ENCODE data around the gene CD81.

CD81 gene

DNA sequence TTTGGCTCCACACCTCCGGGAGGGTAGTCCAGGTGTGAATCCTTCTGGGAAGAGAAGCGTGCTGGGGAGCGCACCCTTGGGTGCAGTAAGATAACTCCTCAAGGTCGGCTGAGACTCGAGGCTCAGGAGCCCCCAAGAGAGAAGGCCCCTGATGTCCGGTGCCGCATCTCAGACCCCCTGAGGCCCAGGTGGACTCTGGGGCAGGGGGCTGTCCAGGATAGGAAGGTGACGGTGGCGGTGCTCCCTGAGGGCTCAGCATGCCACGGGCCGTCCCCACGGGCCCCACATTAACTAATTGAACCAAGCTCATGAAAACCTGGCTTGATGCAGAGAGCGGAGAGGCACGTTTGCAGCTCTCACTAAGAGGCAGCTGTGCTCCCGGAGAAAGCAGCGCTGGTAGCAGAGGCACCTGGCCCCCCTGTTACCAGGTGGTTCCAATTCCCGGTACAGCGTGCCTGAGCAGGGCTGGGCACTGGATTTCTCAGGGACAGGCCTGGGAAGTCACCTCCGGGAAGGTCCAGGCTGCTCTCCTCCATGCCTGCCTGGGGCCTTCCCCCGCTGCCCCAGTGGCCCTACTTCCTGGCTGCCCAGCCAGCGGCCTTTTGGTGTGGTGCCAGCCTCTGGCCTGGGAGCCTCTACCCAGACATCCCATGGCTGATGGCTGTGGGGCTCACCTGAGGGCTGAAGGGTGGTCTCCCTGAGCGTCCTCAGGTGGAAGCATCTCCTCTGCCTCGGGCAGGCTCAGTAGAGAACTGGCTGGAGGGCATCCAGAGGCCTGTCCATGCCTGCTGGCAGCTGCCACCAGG, 68.8 kb downstream of the CD81 start:
- no peaks in the 10 kb centered on the region for H3K36me3 ChIP-seq (ENCODE audit: control insufficient read depth in 4 of 4, insufficient read depth in 4 of 4, low read length in 3 of 4)
- H3K4me3 ChIP-seq (ENCODE audit: control insufficient read depth in 1 of 7, extremely low read depth in 1 of 7, insufficient read depth in 4 of 7, low read depth in 2 of 7, low read length in 6 of 7): peak overlapping the region in 3 of 7 experiments; percentile 52 to 63 (median 63)
- H3K27me3 ChIP-seq (replicated peaks in 2 of 5; ENCODE audit: control insufficient read depth in 4 of 5, insufficient read depth in 5 of 5, low read length in 4 of 5): peaks cover 0 to 34% (median 6%) of the 10 kb centered on the region in 5 experiments
- ChIA-PET POLR2A (no interaction called here), CTCF (interaction anchor here (1.0 to 1.4 kb wide), 2 partner anchors 25 to 52 kb away, joined by 3 to 5 read pairs; no protein-coding TSS in a partner anchor)
- WGBS (ENCODE audit: insufficient coverage): 83% methylated on average over 22 of the region's 23 CpGs
- no peak for DNase-seq
- H3K9me3 ChIP-seq (ENCODE audit: control extremely low read depth in 1 of 5, control insufficient read depth in 4 of 5, insufficient read depth in 2 of 5, low read depth in 1 of 5, low read length in 4 of 5): peaks cover 0 to 5% (median 0%) of the 10 kb centered on the region in 5 experiments
- no peak overlapping the region for H3K27ac ChIP-seq (ENCODE audit: insufficient read depth in 1 of 2, low read depth in 1 of 2, low read length in 2 of 2, poor library complexity in 1 of 2, severe bottlenecking in 2 of 2)
- H3K4me1 ChIP-seq (ENCODE audit: control extremely low read depth in 1 of 4, control insufficient read depth in 4 of 4, insufficient read depth in 4 of 4, low read length in 3 of 4): peaks cover 0 to 42% (median 36%) of the 10 kb centered on the region in 4 experiments

DNA sequence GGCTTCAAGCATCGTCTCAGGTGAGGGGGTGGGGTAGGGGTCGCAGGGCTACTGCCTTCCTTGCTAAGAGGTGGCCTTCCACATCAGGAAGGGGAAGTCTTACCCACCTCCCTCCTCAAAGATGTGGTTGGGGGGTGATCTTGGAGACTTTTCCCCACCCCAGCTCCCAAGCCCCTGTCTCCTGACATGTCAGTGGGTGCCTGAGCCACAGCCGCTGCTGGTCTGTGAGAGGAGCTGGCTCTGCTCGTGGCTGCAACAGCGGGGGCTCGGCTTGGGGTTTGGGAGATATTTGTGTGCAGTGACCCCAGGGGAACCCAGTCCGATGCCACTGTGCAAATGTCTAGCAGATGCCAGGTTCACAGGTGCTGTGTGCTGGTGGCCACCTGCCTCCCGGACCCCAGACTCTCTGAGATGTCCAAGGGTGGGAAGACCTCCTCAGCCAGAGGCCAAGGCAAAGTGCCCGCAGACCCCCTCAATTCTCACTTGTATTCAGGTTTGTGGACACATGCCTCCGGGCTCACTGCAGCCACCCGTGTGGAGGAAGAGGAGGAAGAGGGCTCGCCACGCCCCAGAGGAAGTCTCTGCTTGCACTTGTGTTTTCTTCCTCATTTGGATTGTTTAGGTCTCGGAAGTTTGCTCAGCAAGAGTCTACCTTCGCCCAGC, 69.6 kb downstream of the CD81 start:
- peaks cover 0 to 34% (median 6%) of the 10 kb centered on the region in 5 experiments for H3K27me3 ChIP-seq (replicated peaks in 2 of 5; ENCODE audit: control insufficient read depth in 4 of 5, insufficient read depth in 5 of 5, low read length in 4 of 5)
- DNase-seq: peak in 2 of 3 donors; percentile 45 to 53
- peaks cover 0 to 39% (median 36%) of the 10 kb centered on the region in 4 experiments for H3K4me1 ChIP-seq (ENCODE audit: control extremely low read depth in 1 of 4, control insufficient read depth in 4 of 4, insufficient read depth in 4 of 4, low read length in 3 of 4)
- CTCF ChIA-PET: interaction anchor here (1.2 to 1.4 kb wide), 2 partner anchors 51 to 84 kb away, joined by 3 read pairs; no protein-coding TSS in a partner anchor
- no peak overlapping the region for H3K27ac ChIP-seq (ENCODE audit: insufficient read depth in 1 of 2, low read depth in 1 of 2, low read length in 2 of 2, poor library complexity in 1 of 2, severe bottlenecking in 2 of 2)
- no peaks in the 10 kb centered on the region for H3K36me3 ChIP-seq (ENCODE audit: control insufficient read depth in 4 of 4, insufficient read depth in 4 of 4, low read length in 3 of 4)
- POLR2A ChIA-PET: no interaction called here
- H3K4me3 ChIP-seq (ENCODE audit: control insufficient read depth in 1 of 7, extremely low read depth in 1 of 7, insufficient read depth in 4 of 7, low read depth in 2 of 7, low read length in 6 of 7): peak overlapping the region in 1 of 7 experiments; percentile 7
- peaks cover 0 to 5% (median 0%) of the 10 kb centered on the region in 5 experiments for H3K9me3 ChIP-seq (ENCODE audit: control extremely low read depth in 1 of 5, control insufficient read depth in 4 of 5, insufficient read depth in 2 of 5, low read depth in 1 of 5, low read length in 4 of 5)
- WGBS (ENCODE audit: insufficient coverage): 31% methylated on average over 11 of the region's 15 CpGs

All from common myeloid progenitor, CD34-positive (primary cell).